WTC11 (cell line): ENCODE results near the gene HS3ST3A1. TPM values are rescaled to one million over a fixed set of nuclear protein-coding genes. Genes with fewer than 3 reads are reported as not detected.

Experiments used
- ATAC-seq: fragments of 200-7000 bp; cut with Tn5 transposase; 2 replicates; pipeline ENCODE4 v1.10.0; 2021; ENCODE audit warnings: mild to moderate bottlenecking, moderate library complexity
- CTCF ChIA-PET: fragments of 300-600 bp; sonication (Branson Sonifier 250); formaldehyde crosslinking; loops from one replicate; lab custom pipeline; 2021; ENCODE audit warnings: antibody characterized with exemption; lab: Charles Lee
- POLR2A ChIA-PET: fragments of 350-600 bp; sonication (Branson Sonifier 250); formaldehyde crosslinking; loops from one replicate; lab custom pipeline; 2021; ENCODE audit warnings: antibody characterized with exemption; lab: Charles Lee
- DNase-seq: peaks from one replicate; pipeline ENCODE4 v3.0.0; 2021; ENCODE audit warnings: low spot score
- H3K27ac Mint-ChIP-seq: 2 replicates; pipeline ENCODE4 v1.8.0; 2021; ENCODE audit warnings: mixed read lengths
- H3K27me3 Mint-ChIP-seq: 2 replicates; pipeline ENCODE4 v1.8.0; 2021; ENCODE audit warnings: low read depth, mild to moderate bottlenecking, moderate library complexity, mixed read lengths
- H3K36me3 Mint-ChIP-seq: 2 replicates; pipeline ENCODE4 v1.8.0; 2021; ENCODE audit warnings: mixed read lengths
- H3K4me1 Mint-ChIP-seq: 2 replicates; pipeline ENCODE4 v1.8.0; 2022; ENCODE audit warnings: mixed read lengths
- H3K4me3 Mint-ChIP-seq: 2 replicates; pipeline ENCODE4 v1.8.0; 2021; ENCODE audit warnings: mild to moderate bottlenecking, moderate library complexity, mixed read lengths
- H3K9me3 Mint-ChIP-seq: 2 replicates; pipeline ENCODE4 v1.8.0; 2021; ENCODE audit warnings: mixed read lengths
- CREM ChIP-seq: sonication (generic); formaldehyde crosslinking; IDR thresholded peaks from 2 replicates; pipeline ENCODE4 v1.8.1; 2022; ENCODE audit warnings: mild to moderate bottlenecking, missing genetic modification reagents, moderate library complexity
- CTCF ChIP-seq: fragments of 200-600 bp; IDR thresholded peaks from 2 replicates; pipeline ENCODE4 v1.8.0; 2022; ENCODE audit warnings: antibody characterized with exemption
- EMX1 ChIP-seq: fragments of 250-450 bp; sonication (Bioruptor Pico); IDR thresholded peaks from 2 replicates; pipeline ENCODE4 v1.8.0; 2021; ENCODE audit warnings: mild to moderate bottlenecking
- ESRRA ChIP-seq: sonication (generic); formaldehyde crosslinking; IDR thresholded peaks from 2 replicates; pipeline ENCODE4 v1.8.1; 2022; ENCODE audit warnings: mild to moderate bottlenecking, missing genetic modification reagents, borderline replicate concordance
- FOXK1 ChIP-seq: sonication (generic); formaldehyde crosslinking; IDR thresholded peaks from 2 replicates; pipeline ENCODE4 v1.8.0; 2022; ENCODE audit warnings: mild to moderate bottlenecking, moderate library complexity, missing genetic modification reagents
- IRF1 ChIP-seq: sonication (generic); formaldehyde crosslinking; IDR thresholded peaks from 2 replicates; pipeline ENCODE4 v1.8.0; 2023; ENCODE audit warnings: missing genetic modification reagents
- MLX ChIP-seq: sonication (generic); formaldehyde crosslinking; IDR thresholded peaks from 2 replicates; pipeline ENCODE4 v1.8.1; 2023; ENCODE audit warnings: mild to moderate bottlenecking, missing genetic modification reagents, moderate library complexity
- NFYB ChIP-seq: sonication (generic); formaldehyde crosslinking; conservative IDR thresholded peaks from 2 replicates; pipeline ENCODE4 v1.8.0; 2022; ENCODE audit warnings: low read depth, missing genetic modification reagents
- NR1H2 ChIP-seq: sonication (generic); formaldehyde crosslinking; IDR thresholded peaks from 2 replicates; pipeline ENCODE4 v1.9.0; 2021; ENCODE audit warnings: mild to moderate bottlenecking, moderate library complexity, missing genetic modification reagents
- NR2C2 ChIP-seq: sonication (generic); formaldehyde crosslinking; IDR thresholded peaks from 2 replicates; pipeline ENCODE4 v1.8.0; 2022; ENCODE audit warnings: mild to moderate bottlenecking, missing genetic modification reagents
- SP1 ChIP-seq: sonication (generic); formaldehyde crosslinking; conservative IDR thresholded peaks from 2 replicates; pipeline ENCODE4 v1.8.1; 2022; ENCODE audit warnings: missing genetic modification reagents
- TEAD1 ChIP-seq: sonication (generic); formaldehyde crosslinking; IDR thresholded peaks from 2 replicates; pipeline ENCODE4 v1.8.0; 2022; ENCODE audit warnings: mild to moderate bottlenecking, missing genetic modification reagents
- TP53 ChIP-seq: sonication (generic); formaldehyde crosslinking; IDR thresholded peaks from 2 replicates; pipeline ENCODE4 v1.8.1; 2023; ENCODE audit warnings: mild to moderate bottlenecking, missing genetic modification reagents
- ZBTB21 ChIP-seq: sonication (generic); formaldehyde crosslinking; IDR thresholded peaks from 2 replicates; pipeline ENCODE4 v1.8.1; 2023; ENCODE audit warnings: mild to moderate bottlenecking, missing genetic modification reagents, borderline replicate concordance
- ZNF232 ChIP-seq: sonication (generic); formaldehyde crosslinking; IDR thresholded peaks from 2 replicates; pipeline ENCODE4 v1.8.0; 2022; ENCODE audit warnings: mild to moderate bottlenecking, missing genetic modification reagents
- ZNF263 ChIP-seq: sonication (generic); formaldehyde crosslinking; IDR thresholded peaks from 2 replicates; pipeline ENCODE4 v1.8.1; 2022; ENCODE audit warnings: low read depth, mild to moderate bottlenecking, moderate library complexity, missing genetic modification reagents
- ZNF423 ChIP-seq: fragments of 250-450 bp; sonication (Bioruptor Pico); IDR thresholded peaks from 2 replicates; pipeline ENCODE4 v2.1.2; 2022; ENCODE audit warnings: mild to moderate bottlenecking, moderate library complexity
- total RNA-seq: library from RNA; stranded (reverse); gene quantifications from 3 replicates; pipeline ENCODE4 v1.2.3, GENCODE V29; 2021
- TF ChIP-seq, protein P1 (sequence below): sonication (generic); formaldehyde crosslinking; IDR thresholded peaks from 2 replicates; pipeline ENCODE4 v1.8.1; 2023; ENCODE audit warnings: mild to moderate bottlenecking, missing genetic modification reagents, borderline replicate concordance
- TF ChIP-seq, protein P2 (sequence below): sonication (generic); formaldehyde crosslinking; IDR thresholded peaks from 2 replicates; pipeline ENCODE4 v1.8.1; 2022; ENCODE audit warnings: mild to moderate bottlenecking, moderate library complexity, missing genetic modification reagents

HS3ST3A1 gene
- total RNA-seq, 1 experiment from 2014 or later, result 9.7 TPM

DNA sequence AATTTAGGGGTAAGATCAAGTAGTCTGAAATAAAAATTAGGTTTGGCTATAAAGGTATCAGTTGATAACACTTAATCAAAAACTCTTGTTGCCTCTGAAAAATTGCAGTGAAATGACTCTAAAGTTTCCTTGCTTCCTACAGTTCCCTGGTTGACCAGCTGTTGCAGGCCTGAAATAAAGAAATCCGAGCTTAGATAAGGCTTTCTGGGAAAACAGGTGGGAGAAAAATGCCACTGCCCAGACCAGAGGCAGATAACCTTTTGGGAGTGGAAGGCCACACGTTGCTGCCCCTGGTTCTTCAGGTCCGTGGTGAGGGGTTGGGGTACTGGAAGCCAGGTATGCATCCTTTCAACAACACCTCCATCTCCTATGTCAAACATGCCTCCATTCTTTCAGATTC, 111.3 kb downstream of the HS3ST3A1 start (continued):
- TF ChIP-seq, protein P1, sequence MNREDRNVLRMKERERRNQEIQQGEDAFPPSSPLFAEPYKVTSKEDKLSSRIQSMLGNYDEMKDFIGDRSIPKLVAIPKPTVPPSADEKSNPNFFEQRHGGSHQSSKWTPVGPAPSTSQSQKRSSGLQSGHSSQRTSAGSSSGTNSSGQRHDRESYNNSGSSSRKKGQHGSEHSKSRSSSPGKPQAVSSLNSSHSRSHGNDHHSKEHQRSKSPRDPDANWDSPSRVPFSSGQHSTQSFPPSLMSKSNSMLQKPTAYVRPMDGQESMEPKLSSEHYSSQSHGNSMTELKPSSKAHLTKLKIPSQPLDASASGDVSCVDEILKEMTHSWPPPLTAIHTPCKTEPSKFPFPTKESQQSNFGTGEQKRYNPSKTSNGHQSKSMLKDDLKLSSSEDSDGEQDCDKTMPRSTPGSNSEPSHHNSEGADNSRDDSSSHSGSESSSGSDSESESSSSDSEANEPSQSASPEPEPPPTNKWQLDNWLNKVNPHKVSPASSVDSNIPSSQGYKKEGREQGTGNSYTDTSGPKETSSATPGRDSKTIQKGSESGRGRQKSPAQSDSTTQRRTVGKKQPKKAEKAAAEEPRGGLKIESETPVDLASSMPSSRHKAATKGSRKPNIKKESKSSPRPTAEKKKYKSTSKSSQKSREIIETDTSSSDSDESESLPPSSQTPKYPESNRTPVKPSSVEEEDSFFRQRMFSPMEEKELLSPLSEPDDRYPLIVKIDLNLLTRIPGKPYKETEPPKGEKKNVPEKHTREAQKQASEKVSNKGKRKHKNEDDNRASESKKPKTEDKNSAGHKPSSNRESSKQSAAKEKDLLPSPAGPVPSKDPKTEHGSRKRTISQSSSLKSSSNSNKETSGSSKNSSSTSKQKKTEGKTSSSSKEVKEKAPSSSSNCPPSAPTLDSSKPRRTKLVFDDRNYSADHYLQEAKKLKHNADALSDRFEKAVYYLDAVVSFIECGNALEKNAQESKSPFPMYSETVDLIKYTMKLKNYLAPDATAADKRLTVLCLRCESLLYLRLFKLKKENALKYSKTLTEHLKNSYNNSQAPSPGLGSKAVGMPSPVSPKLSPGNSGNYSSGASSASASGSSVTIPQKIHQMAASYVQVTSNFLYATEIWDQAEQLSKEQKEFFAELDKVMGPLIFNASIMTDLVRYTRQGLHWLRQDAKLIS, result no peak
- TF ChIP-seq NFYB (no peak), CTCF (no peak), TP53 (CRISPR knock-in tag) (no peak)

DNA sequence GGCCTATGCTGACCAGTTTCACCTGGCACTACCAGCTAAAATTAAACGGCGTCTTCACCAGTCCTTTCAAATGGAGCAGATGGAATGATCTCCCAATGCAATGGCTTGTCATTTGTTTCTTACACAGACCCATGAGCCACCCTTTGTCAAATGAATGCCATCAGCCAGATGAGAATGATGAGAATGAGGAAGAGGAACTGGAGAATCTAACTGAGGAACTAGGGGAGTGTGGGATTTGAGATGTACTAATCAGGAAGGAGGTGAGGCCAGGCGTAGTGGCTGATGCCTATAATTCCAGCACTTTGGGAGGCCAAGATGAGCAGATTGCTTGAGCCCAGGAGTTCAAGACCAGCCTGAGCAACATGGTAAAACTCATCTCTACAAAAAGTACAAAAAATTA, 116.4 kb downstream of the HS3ST3A1 start:
- ChIA-PET CTCF (no interaction called here), POLR2A (interaction anchor here (1.1 kb wide), 1 partner anchor 8 kb away, joined by 4 read pairs; no protein-coding TSS in a partner anchor)
- DNase-seq (no peak), ATAC-seq (no peak)
- Mint-ChIP-seq H3K27ac (peak overlapping the region; percentile 16; the same call in 1 of the 2 replicates), H3K36me3 (peaks cover 16% of the 10 kb centered on the region), H3K4me3 (no peak overlapping the region), H3K27me3 (0 out of 2 replicates have a peak, but pooled peaks cover 1% of the 10 kb centered on the region), H3K4me1 (peaks cover 8% of the 10 kb centered on the region), H3K9me3 (peaks cover 34% of the 10 kb centered on the region)
- no peak for TF ChIP-seq TEAD1 (CRISPR knock-in tag)
- TF ChIP-seq NR2C2 (CRISPR knock-in tag), result no peak
- TF ChIP-seq NR1H2 (CRISPR knock-in tag), result no peak

DNA sequence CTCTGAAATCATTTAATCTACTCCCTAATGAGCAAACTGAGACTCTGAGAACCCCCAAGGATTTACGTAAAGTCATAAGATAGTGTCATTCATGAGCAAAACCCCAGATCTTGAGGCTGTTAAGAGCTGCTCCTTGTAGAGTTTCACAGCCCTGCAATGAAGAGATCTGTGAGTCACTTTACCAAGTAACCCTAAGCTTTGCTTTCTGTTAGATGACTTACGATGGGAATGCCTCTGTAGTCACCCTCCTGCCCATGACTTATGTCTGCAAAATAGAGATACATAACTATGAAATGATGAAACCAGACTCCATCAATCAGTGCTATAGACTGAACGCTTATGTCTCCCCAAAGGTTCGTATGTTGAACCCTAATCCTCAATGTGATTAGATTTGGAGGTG, 117.7 kb downstream of the HS3ST3A1 start:
- no peak for DNase-seq
- 0 out of 2 replicates have a peak, but pooled peaks cover 4% of the 10 kb centered on the region for H3K27me3 Mint-ChIP-seq
- no peak overlapping the region for H3K27ac Mint-ChIP-seq
- ChIA-PET POLR2A (interaction anchor here (1.1 kb wide), 1 partner anchor 10 kb away, joined by 4 read pairs; no protein-coding TSS in a partner anchor), CTCF (no interaction called here)
- TF ChIP-seq ZNF263 (CRISPR knock-in tag) (no peak), ZBTB21 (CRISPR knock-in tag) (no peak), TP53 (CRISPR knock-in tag) (no peak)
- TF ChIP-seq, protein P2, sequence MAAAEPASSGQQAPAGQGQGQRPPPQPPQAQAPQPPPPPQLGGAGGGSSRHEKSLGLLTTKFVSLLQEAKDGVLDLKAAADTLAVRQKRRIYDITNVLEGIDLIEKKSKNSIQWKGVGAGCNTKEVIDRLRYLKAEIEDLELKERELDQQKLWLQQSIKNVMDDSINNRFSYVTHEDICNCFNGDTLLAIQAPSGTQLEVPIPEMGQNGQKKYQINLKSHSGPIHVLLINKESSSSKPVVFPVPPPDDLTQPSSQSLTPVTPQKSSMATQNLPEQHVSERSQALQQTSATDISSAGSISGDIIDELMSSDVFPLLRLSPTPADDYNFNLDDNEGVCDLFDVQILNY (CRISPR knock-in tag), result no peak
- no peak overlapping the region for H3K4me3 Mint-ChIP-seq
- no peak for ATAC-seq
- peaks cover 47% of the 10 kb centered on the region for H3K9me3 Mint-ChIP-seq
- H3K36me3 Mint-ChIP-seq, result peaks cover 24% of the 10 kb centered on the region
- H3K4me1 Mint-ChIP-seq, result peaks cover 3% of the 10 kb centered on the region

DNA sequence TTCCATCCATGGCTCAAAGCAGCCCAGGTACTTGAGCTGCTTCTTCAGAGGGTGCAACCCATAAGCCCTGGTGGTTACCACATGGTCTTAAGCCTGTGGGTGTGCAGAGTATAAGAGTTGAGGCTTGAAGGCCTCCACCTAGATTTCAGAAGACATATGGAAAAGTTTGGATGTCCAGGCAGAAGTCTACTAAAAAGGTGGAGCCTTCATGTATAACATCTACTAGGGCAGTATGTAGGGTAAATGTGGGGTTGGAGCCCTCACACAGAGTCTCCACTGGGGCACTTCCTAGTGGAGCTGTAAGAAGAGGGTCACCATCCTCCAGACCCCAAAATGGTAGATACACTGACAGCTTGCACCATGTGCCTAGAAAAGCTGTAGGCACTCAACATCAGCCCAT, 120.9 kb downstream of the HS3ST3A1 start:
- peaks cover 54% of the 10 kb centered on the region for H3K9me3 Mint-ChIP-seq
- CTCF ChIA-PET, result no interaction called here
- H3K4me3 Mint-ChIP-seq, result no peak overlapping the region
- DNase-seq (no peak), ATAC-seq (no peak)
- H3K4me1 Mint-ChIP-seq, result no peaks in the 10 kb centered on the region
- peaks cover 31% of the 10 kb centered on the region for H3K36me3 Mint-ChIP-seq
- POLR2A ChIA-PET, result no interaction called here
- 0 out of 2 replicates have a peak, but pooled peaks cover 4% of the 10 kb centered on the region for H3K27me3 Mint-ChIP-seq
- no peak overlapping the region for H3K27ac Mint-ChIP-seq
- TF ChIP-seq CREM (CRISPR knock-in tag) (no peak), FOXK1 (CRISPR knock-in tag) (no peak), ZNF232 (CRISPR knock-in tag) (no peak), IRF1 (CRISPR knock-in tag) (no peak), ZNF423 (CRISPR knock-in tag) (no peak), EMX1 (no peak), SP1 (CRISPR knock-in tag) (no peak), NFYB (no peak), ESRRA (CRISPR knock-in tag) (no peak), CTCF (no peak), MLX (CRISPR knock-in tag) (no peak), ZBTB21 (CRISPR knock-in tag) (no peak)
